LHCN-M2 (cell line): Measurements from ENCODE around the gene ESYT3. TPM values are rescaled to one million over a fixed set of nuclear protein-coding genes. Genes with fewer than 3 reads are reported as not detected.

Experiments
- DNase-seq: peaks from one replicate; pipeline ENCODE4 v3.0.0-alpha.2; 2012; ENCODE audit warnings: low read depth
- polyA plus RNA-seq: library from polyadenylated mRNA; unstranded; fragments of >200 nt; gene quantifications from one replicate; pipeline ENCODE4 v1.2.1, GENCODE V29; 2012; ENCODE audit warnings: missing spikeins
- total RNA-seq: library from RNA; depleted of rRNA; stranded (reverse); fragments of >200 nt; gene quantifications from 2 replicates; pipeline ENCODE4 v1.2.3, GENCODE V29; 2014; rRNA removed

ESYT3 gene
- total RNA-seq: 0.90 and 1.0 TPM in 2 replicates
- polyA plus RNA-seq: 0.23 TPM

DNA sequence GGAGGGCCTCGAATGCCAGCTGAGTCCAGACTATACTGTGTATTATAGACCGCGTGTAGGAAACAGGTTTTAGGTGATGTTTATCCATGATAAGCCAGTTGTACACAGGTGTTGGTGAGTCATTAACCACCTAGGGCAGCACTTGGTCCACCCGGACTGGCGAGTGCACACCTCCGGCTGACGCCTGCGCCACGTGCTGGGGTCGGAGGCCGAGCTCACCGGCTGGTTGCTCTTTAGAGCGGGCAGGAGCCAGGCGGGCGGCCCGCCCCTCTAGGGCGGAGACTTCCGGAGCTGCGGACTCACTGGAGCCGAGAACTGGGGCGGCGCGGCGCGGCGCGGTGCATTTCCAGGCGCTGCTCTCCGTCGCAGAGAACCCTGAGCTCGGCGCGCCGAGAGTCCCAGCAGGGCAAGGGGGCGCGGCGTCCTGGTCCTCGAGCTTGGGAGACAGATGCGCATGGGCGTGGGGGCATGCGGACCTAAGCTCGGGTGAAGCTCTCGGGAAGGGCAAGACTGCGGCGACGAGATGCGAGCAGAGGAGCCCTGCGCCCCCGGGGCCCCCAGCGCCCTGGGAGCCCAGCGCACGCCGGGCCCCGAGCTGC lies at the start of gene ESYT3:
TSS of gene ESYT3 (plus strand) at position 341 of the 599 bp plus-strand sequence. CDS start at position 524, 183 bp downstream.
- peak; percentile 29 for DNase-seq

- DNase-seq: no peak
These were observed 49.4 kb upstream of the ESYT3 start for GRCh38 chr3:138384976-138385375.

- DNase-seq: no peak
These were observed 45.2 kb upstream of the ESYT3 start for GRCh38 chr3:138389144-138389601.

DNA sequence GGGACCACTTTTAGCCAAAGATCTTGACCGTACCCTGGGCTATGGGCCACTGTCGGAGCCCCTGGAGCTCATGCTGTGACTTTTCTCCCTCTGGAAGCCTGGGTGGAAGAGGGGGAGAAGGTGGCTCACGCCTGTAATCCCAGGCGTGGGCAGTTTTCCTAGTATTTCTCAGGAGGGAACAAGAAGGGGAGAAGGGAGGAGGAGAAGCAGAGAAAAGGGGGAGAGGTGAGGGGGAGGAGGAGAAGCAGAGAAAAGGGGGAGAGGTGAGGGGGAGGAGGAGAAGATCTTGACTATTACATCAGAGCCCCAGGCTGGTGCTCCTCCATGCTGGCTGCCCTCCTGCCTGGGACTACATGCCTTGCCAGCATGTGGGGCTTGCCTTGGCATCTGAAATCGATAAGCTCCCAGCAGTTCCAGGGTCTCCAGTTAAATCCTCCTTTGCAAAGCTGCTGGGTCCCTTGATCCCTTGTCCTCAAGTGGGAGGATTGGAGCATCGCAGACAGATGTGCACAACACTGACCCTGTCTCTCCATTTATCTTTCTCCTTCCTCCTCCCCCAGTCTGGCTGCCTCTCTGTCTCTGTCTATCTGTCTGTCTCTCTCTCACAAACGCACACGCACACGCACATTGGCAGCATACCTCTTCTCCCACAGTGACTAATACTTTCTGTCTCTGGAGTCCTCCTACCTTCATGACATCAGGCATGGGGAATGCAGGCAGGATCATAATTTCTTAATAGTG lies 44.4 kb upstream of the ESYT3 start:
- peak; percentile 83 for DNase-seq

- DNase-seq: no peak
These were observed 43.9 kb upstream of the ESYT3 start for GRCh38 chr3:138390582-138390932.

DNA sequence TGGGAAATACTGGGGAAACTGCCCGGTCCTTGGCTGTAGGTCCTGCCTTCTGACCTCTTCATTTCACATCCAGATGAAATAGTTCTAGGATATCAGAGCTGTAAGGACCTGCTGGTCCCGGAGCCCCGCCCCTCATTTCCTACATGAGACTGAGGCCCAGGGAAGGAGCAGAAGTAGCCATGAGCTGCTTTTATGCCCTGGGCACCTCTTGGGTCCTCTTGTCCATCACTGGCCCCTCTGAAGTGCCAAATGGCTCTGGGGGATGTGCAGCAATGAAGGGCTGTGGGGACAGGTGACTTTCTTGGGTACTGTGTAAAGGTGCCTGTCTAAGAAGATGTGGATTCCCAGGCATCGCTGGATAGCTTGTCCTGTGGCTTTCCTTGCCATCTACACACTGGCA lies 40.3 kb upstream of the ESYT3 start:
- no peak for DNase-seq

GRCh38 chr3:138394686-138395085 lies 39.7 kb upstream of the ESYT3 start:
- DNase-seq: no peak

DNA sequence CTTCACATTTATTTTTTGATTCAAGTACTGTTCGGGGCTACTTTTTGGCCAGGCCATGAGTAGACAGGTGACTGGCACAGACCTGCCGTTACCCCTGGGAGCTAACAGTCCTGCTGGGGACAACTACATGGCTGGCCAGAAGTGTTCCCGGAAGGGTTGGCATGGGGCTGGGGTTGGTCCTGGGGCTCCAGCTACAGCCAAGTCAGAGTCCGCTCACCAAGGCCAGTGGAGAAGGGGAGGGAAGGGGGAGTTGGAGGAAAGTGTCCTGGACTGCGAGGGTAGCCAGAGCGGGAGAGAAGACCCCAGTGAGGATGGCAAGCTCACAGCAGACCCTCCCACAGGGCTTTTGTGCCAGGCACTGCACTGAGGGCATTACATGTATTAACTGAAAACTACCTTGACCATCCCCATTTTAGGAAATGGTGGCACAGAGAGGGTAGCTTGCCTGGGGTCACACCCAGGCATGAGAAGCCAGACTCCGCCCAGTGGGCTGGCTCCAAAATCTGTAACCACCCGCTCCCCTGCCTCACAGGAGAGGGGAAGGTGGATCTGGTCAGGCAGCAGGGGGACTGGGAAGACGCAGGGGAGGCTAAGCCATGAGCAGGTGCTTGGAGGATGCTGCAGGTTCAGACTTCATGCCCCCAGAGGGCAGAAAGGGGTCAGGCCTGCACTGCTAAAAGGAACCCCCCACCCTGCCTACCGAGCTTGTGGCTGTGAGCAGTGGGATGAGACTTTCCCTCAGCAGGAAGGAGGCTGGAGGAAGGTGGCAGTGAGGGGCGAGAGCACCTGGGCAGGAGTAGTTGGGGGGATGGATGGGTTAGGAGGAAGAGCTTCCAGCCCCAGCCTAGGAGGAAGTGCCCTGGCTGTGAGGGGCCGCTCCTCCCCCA lies 38.3 kb upstream of the ESYT3 start:
- no peak for DNase-seq

DNA sequence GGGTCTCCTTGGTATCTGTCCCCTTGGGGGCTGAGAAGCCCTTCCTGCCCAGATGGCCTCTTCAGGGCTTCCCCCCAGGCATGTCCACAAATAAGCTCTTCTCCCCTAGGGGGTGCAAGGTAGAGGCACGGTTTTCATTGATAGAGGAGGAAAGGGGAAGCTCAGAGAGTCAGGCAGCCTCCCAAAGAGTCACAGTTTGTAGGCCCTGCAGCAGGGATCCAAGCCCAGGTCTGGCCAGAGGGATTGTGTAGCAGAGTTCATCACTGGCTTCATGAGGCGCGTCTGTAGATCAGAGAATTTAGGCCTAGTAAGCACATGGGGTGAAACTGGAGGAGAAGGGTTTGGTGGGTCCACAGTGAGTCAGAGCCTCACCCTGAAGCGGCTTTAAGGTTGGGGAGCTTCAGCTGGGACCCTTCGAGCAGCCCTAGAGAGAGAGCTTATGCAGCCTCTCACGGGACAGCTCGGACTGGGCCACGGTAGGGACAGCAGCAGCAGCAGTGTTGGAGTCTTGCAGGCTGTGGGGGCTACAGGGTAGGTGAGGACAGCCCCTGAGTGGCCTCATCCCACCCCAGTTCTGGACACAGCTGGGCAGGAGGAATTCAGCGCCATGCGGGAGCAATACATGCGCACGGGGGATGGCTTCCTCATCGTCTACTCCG lies 37.5 kb upstream of the ESYT3 start:
- DNase-seq: no peak

DNA sequence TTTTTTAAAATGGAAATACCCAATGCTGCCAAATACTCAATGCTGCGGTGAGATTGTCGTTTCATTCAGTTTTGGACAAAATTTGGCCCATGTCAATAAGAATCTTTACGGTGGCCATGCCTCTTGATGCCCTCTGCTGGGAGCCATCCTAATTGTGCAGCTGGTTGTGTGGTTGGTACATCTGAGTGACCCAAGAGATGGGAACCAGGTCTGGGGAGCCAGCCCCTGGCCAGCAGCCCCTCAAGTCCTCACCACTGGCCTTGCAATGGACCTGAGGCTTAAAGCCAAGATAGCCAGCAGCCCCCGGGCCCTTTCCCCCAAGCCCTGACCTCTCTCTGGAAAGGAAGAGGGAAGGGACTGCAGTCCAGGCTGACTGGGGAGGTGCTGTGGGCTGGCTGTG lies 36.4 kb upstream of the ESYT3 start:
- DNase-seq: no peak

DNA sequence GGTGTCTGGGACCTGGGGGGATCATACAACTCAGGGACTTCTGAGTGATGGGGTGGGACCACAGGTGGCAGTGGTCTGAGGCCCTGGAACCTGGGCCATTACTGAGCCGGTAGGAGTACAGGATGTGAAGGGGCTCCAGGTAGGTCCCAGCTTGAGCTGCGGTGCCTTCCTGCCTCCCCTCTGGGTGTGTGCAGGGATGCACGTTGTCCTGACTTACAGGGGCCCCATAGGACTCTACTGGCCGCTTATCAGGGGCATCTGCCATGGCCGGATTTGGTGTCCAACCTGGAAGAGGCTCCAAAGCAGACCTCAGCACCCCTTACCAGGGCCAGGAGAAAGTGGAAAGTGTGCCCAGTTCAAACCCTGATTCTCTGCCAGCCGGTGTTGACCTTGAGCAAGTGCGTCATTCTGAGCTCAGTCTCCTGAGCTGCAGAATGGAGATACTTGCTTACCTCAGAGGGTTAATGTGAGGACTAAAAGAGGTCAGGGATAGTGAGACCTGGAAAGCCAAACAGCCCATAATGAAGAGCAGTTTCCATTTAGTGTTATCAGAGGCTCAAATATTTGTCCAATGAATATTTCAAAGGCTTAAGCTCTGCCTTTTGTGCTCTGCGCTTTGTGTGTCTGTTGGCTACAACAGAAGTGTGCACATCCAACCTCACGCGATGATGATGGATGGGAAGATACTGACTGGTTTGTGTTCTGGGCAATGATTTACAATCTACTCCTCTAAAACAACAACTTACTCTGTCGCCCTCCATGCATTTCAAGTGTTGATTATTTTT lies 35.4 kb upstream of the ESYT3 start:
- DNase-seq: no peak

DNA sequence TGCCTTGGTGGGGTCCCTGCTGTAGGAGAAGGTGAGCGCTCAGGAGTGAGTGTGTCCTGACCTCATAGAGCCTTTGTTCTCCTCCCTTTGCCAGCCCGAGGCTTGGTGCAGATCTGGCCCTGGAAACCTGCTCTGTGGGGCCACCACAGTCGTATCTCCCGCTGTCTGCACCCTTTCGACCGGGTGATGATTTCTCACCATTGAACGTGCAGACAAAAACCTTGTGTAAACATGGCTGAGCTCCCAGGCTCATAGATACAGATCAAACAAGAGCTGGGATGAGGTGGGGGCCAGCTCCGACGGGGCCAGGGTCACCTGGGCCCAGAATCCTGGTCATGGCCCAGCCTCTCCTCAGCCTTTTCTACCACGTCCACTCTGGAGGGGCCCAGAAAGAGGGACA lies 34.6 kb upstream of the ESYT3 start:
- DNase-seq: no peak

GRCh38 chr3:138400651-138401070 lies 33.8 kb upstream of the ESYT3 start:
- no peak for DNase-seq

- no peak for DNase-seq
These were observed 32.6 kb upstream of the ESYT3 start for GRCh38 chr3:138401834-138402233.

GRCh38 chr3:138404121-138404520 lies 30.3 kb upstream of the ESYT3 start:
- DNase-seq: no peak

DNA sequence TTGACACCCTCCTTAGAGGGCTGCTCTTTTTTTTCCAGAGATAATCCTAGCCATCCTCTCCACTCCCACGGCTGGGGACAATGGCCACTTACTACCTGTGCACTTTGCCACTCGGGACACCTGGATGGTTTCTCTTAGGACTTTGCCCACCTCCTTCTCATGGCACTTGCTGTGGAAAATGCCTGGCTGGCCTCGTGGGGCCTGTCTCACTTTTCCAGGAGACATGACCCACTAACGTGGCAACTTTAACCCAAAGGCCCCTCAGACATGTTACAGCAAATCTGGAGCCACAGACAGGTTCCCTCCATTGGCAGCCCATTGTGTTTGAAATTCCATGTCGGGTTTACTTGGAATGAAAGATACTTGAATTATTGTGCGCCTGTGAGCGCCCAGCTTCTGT lies 29.4 kb upstream of the ESYT3 start:
- no peak for DNase-seq

GRCh38 chr3:138405486-138405885 lies 28.9 kb upstream of the ESYT3 start:
- no peak for DNase-seq

- DNase-seq: no peak
These were observed 27.8 kb upstream of the ESYT3 start for GRCh38 chr3:138406606-138407005.

DNA sequence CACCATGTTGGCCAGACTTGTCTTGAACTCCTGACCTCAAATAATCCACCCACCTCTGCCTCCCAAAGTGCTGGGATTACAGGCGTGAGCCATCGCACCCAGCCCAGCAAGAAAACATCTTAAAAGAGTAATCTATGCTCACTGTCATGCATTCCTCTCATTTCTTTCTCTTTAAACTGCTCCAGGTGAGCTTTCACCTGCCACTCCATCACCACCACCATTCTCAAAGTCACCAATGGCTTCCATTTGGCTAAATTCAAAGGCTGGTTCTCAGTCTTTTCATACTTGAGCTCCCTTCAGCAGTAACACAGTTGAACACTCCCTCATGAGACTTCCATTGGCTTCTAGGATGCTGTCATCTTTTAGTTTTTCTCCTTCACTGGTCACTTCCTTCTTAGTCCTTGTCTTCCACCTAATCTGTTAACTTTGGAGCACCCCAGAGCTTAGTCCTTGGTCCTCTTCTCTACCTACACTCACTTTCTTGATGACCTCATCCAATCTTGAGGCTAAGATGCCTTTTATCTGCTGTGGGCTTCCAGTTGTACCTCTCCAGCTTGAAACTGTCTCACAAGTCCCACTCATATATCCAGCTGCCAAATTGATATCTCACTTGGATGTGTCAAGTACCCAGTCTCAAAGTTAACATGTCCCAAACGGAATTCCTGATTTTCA lies 27.0 kb upstream of the ESYT3 start:
- DNase-seq: no peak
